Pancreas (tissue), 10 donors: ENCODE data around the gene NOX5. TPM values are rescaled to one million over a fixed set of nuclear protein-coding genes. Genes with fewer than 3 reads are reported as not detected.
A peak's percentile ranks its signal among the peaks of the same experiment; 100 is the strongest.

ENCODE experiments used
- ATAC-seq, 4 donors: fragments of 200-7000 bp; cut with Tn5 transposase; one replicate each; pipeline versions ENCODE4 v1.8.0 to v1.9.1; 2020; ENCODE audit warnings: mild to moderate bottlenecking in 4 of 4, moderate library complexity in 4 of 4
- DNase-seq, 6 donors: peaks; one replicate each; pipeline ENCODE4 v3.0.0-alpha.2; 2020
- FAIRE-seq: peaks from 2 replicates; lab custom pipeline; 2012; peaks lifted over from hg19 to GRCh38; lab: Jason Lieb, UNC
- H3K27ac ChIP-seq, 4 donors: fragments of 200-600 bp; sonication (generic); 1 replicate in 3 of 4; 2 replicates in 1 of 4; pipeline versions ENCODE4 v1.5.0 to v1.8.0; 2020
- H3K27me3 ChIP-seq, 4 donors: fragments of 200-600 bp; one replicate each; pipeline ENCODE4 v1.8.0; 2021
- H3K36me3 ChIP-seq, 3 donors: fragments of 200-600 bp; sonication (generic) in 1 of 3; one replicate each; pipeline versions ENCODE4 v1.5.0 to v1.8.0; 2020 to 2021
- H3K4me1 ChIP-seq, 3 donors: fragments of 200-600 bp; one replicate each; pipeline ENCODE4 v1.8.0; 2021
- H3K4me3 ChIP-seq, 4 donors: fragments of 200-600 bp; sonication (generic) in 2 of 4; one replicate each; pipeline versions ENCODE4 v1.5.0 to v1.8.0; 2020 to 2021
- H3K9me3 ChIP-seq, 4 donors: fragments of 200-600 bp; one replicate each; pipeline ENCODE4 v1.8.0; 2021
- CTCF ChIP-seq, 4 donors: fragments of 200-600 bp; sonication (generic) in 3 of 4; IDR thresholded peaks; one replicate each; pipeline versions ENCODE4 v1.5.0 to v1.8.0; 2021; ENCODE audit warnings: antibody characterized with exemption in 4 of 4
- WGBS, 2 donors: extraction: QIAGEN DNeasy Blood & Tissue Kit; methylation state at CpG; one replicate each; pipeline ENCODE4 v1.1.7; 2013; 5-methylcytosine and 5-hydroxymethylcytosine counted together
- intact Hi-C, 3 donors: fragments of 100-400 bp; cut with DNase I; formaldehyde crosslinking; loops; one replicate each; pipeline versions ENCODE4 v1.11.1 to v1.14.2; 2022
- polyA plus RNA-seq, 2 donors: library from polyadenylated mRNA; stranded (reverse); fragments of 200-250 nt; gene quantifications; one replicate each; pipeline ENCODE4 v1.2.3, GENCODE V29; 2013
- total RNA-seq, 6 donors: library from RNA; stranded (reverse); fragmentation: NEBNext Ultra II Directional in 4 of 6; extraction: Animal tissue kit (Norgen Biotek cat#: 25700) in 4 of 6; gene quantifications; one replicate each; pipeline versions ENCODE4 v1.2.1 to v1.2.4, GENCODE V29; 2021 to 2023
- donor health status: healthy with polysubstance abuse.
- donor health status: DM: no; HTN: no; CAD: no; lungs with moderate emphysema.
- donor health status: DM: no; HTN: no; CAD: no.
- donor health status: control.
- donor health status: control.
- donor health status: Bipolar disorder and iron deficiency.
- donor health status: DM: yes; HTN: yes; CAD: no.
- donor health status: DM: no; HTN: no; CAD: no.
- donor health status: DM: no; HTN: no; CAD: no.
- donor health status: DM: yes; HTN: yes; CAD: no.

NOX5 gene
- total and polyA plus RNA-seq, 8 donors, result 0.04 to 0.26 (median 0.12) TPM; not detected in 3

GRCh38 chr15:69032703-69033373, 18.3 kb downstream of the NOX5 start:
- intact Hi-C loops, result no loop called here
- WGBS, 2 donors, result 67 to 77% methylated on average over 31 to 43 of the region's 43 CpGs
- no peak for TF ChIP-seq CTCF (IDR thresholded peaks at IDR 0.05)
- H3K27me3 ChIP-seq, result no peaks in the 10 kb centered on the region
- H3K36me3 ChIP-seq, result no peaks in the 10 kb centered on the region
- H3K27ac ChIP-seq, result no peak overlapping the region
- H3K4me1 ChIP-seq, result no peaks in the 10 kb centered on the region
- no peak overlapping the region for H3K4me3 ChIP-seq
- no peak for FAIRE-seq
- ATAC-seq, result no peak
- no peaks in the 10 kb centered on the region for H3K9me3 ChIP-seq
- DNase-seq, result no peak

- H3K36me3 ChIP-seq, result no peaks in the 10 kb centered on the region
- H3K27ac ChIP-seq, result no peak overlapping the region
- H3K27me3 ChIP-seq, result no peaks in the 10 kb centered on the region
- no peak overlapping the region for H3K4me3 ChIP-seq
- TF ChIP-seq CTCF (IDR thresholded peaks at IDR 0.05), result no peak
- 46 to 55% methylated on average over 4 of the region's 4 CpGs for WGBS, 2 donors
- H3K4me1 ChIP-seq, result no peaks in the 10 kb centered on the region
- no peak for DNase-seq
- no peak for FAIRE-seq
- no peak for ATAC-seq
- intact Hi-C loops, result no loop called here
- no peaks in the 10 kb centered on the region for H3K9me3 ChIP-seq
These were observed 19.9 kb downstream of the NOX5 start for GRCh38 chr15:69034352-69034751.

GRCh38 chr15:69035205-69035917, 20.9 kb downstream of the NOX5 start:
- TF ChIP-seq CTCF (IDR thresholded peaks at IDR 0.05), result no peak
- intact Hi-C loops, result no loop called here
- H3K27ac ChIP-seq, result no peak overlapping the region
- H3K9me3 ChIP-seq, result no peaks in the 10 kb centered on the region
- H3K4me1 ChIP-seq, result no peaks in the 10 kb centered on the region
- ATAC-seq (peak in 2 of 4 donors; percentile 36 to 56), FAIRE-seq (no peak), DNase-seq (no peak)
- H3K27me3 ChIP-seq, result no peaks in the 10 kb centered on the region
- H3K4me3 ChIP-seq, result no peak overlapping the region
- no peaks in the 10 kb centered on the region for H3K36me3 ChIP-seq
- 36 to 37% methylated on average over 16 of the region's 16 CpGs for WGBS, 2 donors

- ATAC-seq, result no peak
- no peaks in the 10 kb centered on the region for H3K27me3 ChIP-seq
- 89 to 90% methylated on average over 1 of the region's 1 CpG for WGBS, 2 donors
- no peak for TF ChIP-seq CTCF (IDR thresholded peaks at IDR 0.05)
- no peak overlapping the region for H3K4me3 ChIP-seq
- FAIRE-seq, result no peak
- no peak for DNase-seq
- intact Hi-C loops, result no loop called here
- no peaks in the 10 kb centered on the region for H3K9me3 ChIP-seq
- H3K36me3 ChIP-seq, result no peaks in the 10 kb centered on the region
- H3K4me1 ChIP-seq, result no peaks in the 10 kb centered on the region
- no peak overlapping the region for H3K27ac ChIP-seq
These were observed 21.4 kb downstream of the NOX5 start for GRCh38 chr15:69035918-69036258.

GRCh38 chr15:69036826-69037225, 22.3 kb downstream of the NOX5 start:
- TF ChIP-seq CTCF (IDR thresholded peaks at IDR 0.05), result no peak
- no peaks in the 10 kb centered on the region for H3K27me3 ChIP-seq
- intact Hi-C loops, result no loop called here
- WGBS, 2 donors, result 71 to 81% methylated on average over 5 of the region's 5 CpGs
- H3K36me3 ChIP-seq, result no peaks in the 10 kb centered on the region
- FAIRE-seq (no peak), DNase-seq (no peak), ATAC-seq (no peak)
- no peak overlapping the region for H3K4me3 ChIP-seq
- no peaks in the 10 kb centered on the region for H3K9me3 ChIP-seq
- H3K27ac ChIP-seq, result no peak overlapping the region
- H3K4me1 ChIP-seq, result no peaks in the 10 kb centered on the region
